ENCODE data around the gene SEC16A. TPM values are rescaled to one million over a fixed set of nuclear protein-coding genes. Genes with fewer than 3 reads are reported as not detected.

Gene SEC16A
- total RNA-seq, 2 experiments from 2014 or later, result 23.7 to 60.1 TPM

- Histone ChIP-seq H3K4me1 (ENCODE audit: insufficient read depth, low read length, poor library complexity, severe bottlenecking) (no peaks in the 10 kb centered on the region), H3K36me3 (ENCODE audit: insufficient read depth, low read length) (peaks cover 95% of the 10 kb centered on the region), H3K9me2 (ENCODE audit: insufficient read depth, low read length) (no peaks in the 10 kb centered on the region), H3K4me2 (ENCODE audit: low read length) (no peak overlapping the region), H3K27ac (ENCODE audit: low read depth, low read length, poor library complexity, severe bottlenecking) (no peak overlapping the region), H3K9me3 (ENCODE audit: low read length) (no peaks in the 10 kb centered on the region), H3K4me3 (ENCODE audit: low read depth, low read length, poor library complexity, severe bottlenecking) (no peak overlapping the region), H4K20me1 (ENCODE audit: insufficient read depth, low read length) (no peaks in the 10 kb centered on the region), H3K79me2 (ENCODE audit: insufficient read depth, low read depth, low read length) (no peaks in the 10 kb centered on the region), H2AFZ (ENCODE audit: low read length) (no peak overlapping the region)
- ChIA-PET POLR2A (no interaction called here), CTCF (ENCODE audit: unreplicated experiment) (no interaction called here)
- intact Hi-C loops (cut with micrococcal nuclease; ENCODE audit: unreplicated experiment), result no loop called here
- BruUV-seq (replicated peaks), result no TSS peak
- DNase-seq (ENCODE audit: low spot score), result no peak
- no peak for TF ChIP-seq EZH2phosphoT487 (IDR thresholded peaks at IDR 0.05; ENCODE audit: borderline replicate concordance, low read depth, low read length)
- TF ChIP-seq CTCF (conservative IDR thresholded peaks at IDR 0.05; ENCODE audit: low read length), result no peak
Measured at GRCh38 chr9:136463578-136463977, 19.3 kb downstream of the SEC16A start.

DNA sequence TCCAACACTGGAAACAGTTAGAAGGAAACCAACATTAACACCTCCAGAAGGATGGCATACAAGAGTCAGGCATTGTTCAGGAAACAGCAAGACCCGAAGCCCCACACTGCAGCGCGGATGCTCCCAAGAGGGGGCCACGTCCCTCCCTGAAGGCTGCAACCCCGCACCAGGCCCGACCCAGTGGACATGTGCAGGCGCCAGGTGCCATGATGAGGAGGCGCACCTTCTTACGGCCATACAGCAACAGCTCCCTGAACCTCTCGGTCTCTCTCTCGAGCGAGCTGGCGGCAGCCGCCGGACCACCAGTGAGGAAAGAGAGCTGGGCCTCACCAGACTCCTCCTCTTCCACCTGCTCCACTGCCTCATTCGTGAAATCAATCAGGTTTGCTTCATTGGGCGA lies 20.2 kb downstream of the SEC16A start:
- no peak overlapping the region for H3K4me2 ChIP-seq (ENCODE audit: low read length)
- no TSS peak for BruUV-seq (replicated peaks)
- DNase-seq (ENCODE audit: low spot score), result no peak
- H3K79me2 ChIP-seq (ENCODE audit: insufficient read depth, low read depth, low read length), result no peaks in the 10 kb centered on the region
- CTCF ChIA-PET (ENCODE audit: unreplicated experiment), result no interaction called here
- H3K4me3 ChIP-seq (ENCODE audit: low read depth, low read length, poor library complexity, severe bottlenecking), result no peak overlapping the region
- H2AFZ ChIP-seq (ENCODE audit: low read length), result no peak overlapping the region
- H3K36me3 ChIP-seq (ENCODE audit: insufficient read depth, low read length), result peaks cover 93% of the 10 kb centered on the region
- intact Hi-C loops (cut with micrococcal nuclease; ENCODE audit: unreplicated experiment), result no loop called here
- no peaks in the 10 kb centered on the region for H3K9me3 ChIP-seq (ENCODE audit: low read length)
- TF ChIP-seq EZH2phosphoT487 (IDR thresholded peaks at IDR 0.05; ENCODE audit: borderline replicate concordance, low read depth, low read length) (no peak), CTCF (conservative IDR thresholded peaks at IDR 0.05; ENCODE audit: low read length) (no peak)
- no peak overlapping the region for H3K27ac ChIP-seq (ENCODE audit: low read depth, low read length, poor library complexity, severe bottlenecking)
- no peaks in the 10 kb centered on the region for H4K20me1 ChIP-seq (ENCODE audit: insufficient read depth, low read length)
- H3K9me2 ChIP-seq (ENCODE audit: insufficient read depth, low read length), result no peaks in the 10 kb centered on the region
- H3K4me1 ChIP-seq (ENCODE audit: insufficient read depth, low read length, poor library complexity, severe bottlenecking), result no peaks in the 10 kb centered on the region
- POLR2A ChIA-PET, result no interaction called here

GRCh38 chr9:136460772-136461325 lies 22.0 kb downstream of the SEC16A start:
- no peaks in the 10 kb centered on the region for H3K4me1 ChIP-seq (ENCODE audit: insufficient read depth, low read length, poor library complexity, severe bottlenecking)
- no peaks in the 10 kb centered on the region for H3K9me2 ChIP-seq (ENCODE audit: insufficient read depth, low read length)
- BruUV-seq (replicated peaks), result no TSS peak
- CTCF ChIA-PET (ENCODE audit: unreplicated experiment), result interaction anchor here (0.8 kb wide), 1 partner anchor 26 kb away, joined by 3 read pairs; no protein-coding TSS in a partner anchor
- H2AFZ ChIP-seq (ENCODE audit: low read length), result no peak overlapping the region
- no peak for TF ChIP-seq EZH2phosphoT487 (IDR thresholded peaks at IDR 0.05; ENCODE audit: borderline replicate concordance, low read depth, low read length)
- TF ChIP-seq CTCF (conservative IDR thresholded peaks at IDR 0.05; ENCODE audit: low read length), result no peak
- intact Hi-C loops (cut with micrococcal nuclease; ENCODE audit: unreplicated experiment), result no loop called here
- no peaks in the 10 kb centered on the region for H3K9me3 ChIP-seq (ENCODE audit: low read length)
- peaks cover 92% of the 10 kb centered on the region for H3K36me3 ChIP-seq (ENCODE audit: insufficient read depth, low read length)
- H3K4me3 ChIP-seq (ENCODE audit: low read depth, low read length, poor library complexity, severe bottlenecking), result no peak overlapping the region
- H3K79me2 ChIP-seq (ENCODE audit: insufficient read depth, low read depth, low read length), result no peaks in the 10 kb centered on the region
- no peak overlapping the region for H3K27ac ChIP-seq (ENCODE audit: low read depth, low read length, poor library complexity, severe bottlenecking)
- no peaks in the 10 kb centered on the region for H4K20me1 ChIP-seq (ENCODE audit: insufficient read depth, low read length)
- no peak for DNase-seq (ENCODE audit: low spot score)
- no peak overlapping the region for H3K4me2 ChIP-seq (ENCODE audit: low read length)
- POLR2A ChIA-PET, result interaction anchor here (0.5 to 0.9 kb wide), 3 partner anchors 18 to 386 kb away, joined by 3 read pairs; no protein-coding TSS in a partner anchor

Data from OCI-LY7 (cell line).